GM19043 (cell line): ENCODE data around the gene ARHGAP4.
A peak's percentile ranks its signal among the peaks of the same experiment; 100 is the strongest.

ENCODE experiments used
- ATAC-seq: cut with Tn5 transposase; IDR thresholded peaks from one replicate; pipeline ENCODE4 v1.9.1; 2021; ENCODE audit warnings: low read depth; ENCODE audit not compliant: unreplicated experiment

ARHGAP4 gene

GRCh38 chrX:153909024-153909979 lies 16.8 kb downstream of the ARHGAP4 start:
- no peak for ATAC-seq

- no peak for ATAC-seq
Observed at GRCh38 chrX:153908219-153908860, 17.7 kb downstream of the ARHGAP4 start.

- ATAC-seq = no peak
Observed at GRCh38 chrX:153907456-153907855, 18.6 kb downstream of the ARHGAP4 start.

- ATAC-seq = no peak
Observed at GRCh38 chrX:153906126-153906917, 19.7 kb downstream of the ARHGAP4 start.

- no peak for ATAC-seq
Observed at GRCh38 chrX:153905481-153906095, 20.5 kb downstream of the ARHGAP4 start.

- ATAC-seq = no peak
Observed at GRCh38 chrX:153903991-153904957, 21.8 kb downstream of the ARHGAP4 start, which contains the start of gene AVPR2. TSS of gene AVPR2 (plus strand) at chrX:153904673. CDS start at chrX:153905146, 473 bp downstream.

GRCh38 chrX:153903238-153903980 lies 22.7 kb downstream of the ARHGAP4 start:
- no peak for ATAC-seq

GRCh38 chrX:153902385-153902784 lies 23.7 kb downstream of the ARHGAP4 start:
- no peak for ATAC-seq

GRCh38 chrX:153901753-153902140 lies 24.3 kb downstream of the ARHGAP4 start:
- ATAC-seq = no peak

GRCh38 chrX:153900831-153901752 lies 25.0 kb downstream of the ARHGAP4 start:
- peak; percentile 87 for ATAC-seq

GRCh38 chrX:153897899-153898298 lies 28.2 kb downstream of the ARHGAP4 start:
- ATAC-seq = no peak

- no peak for ATAC-seq
Observed at GRCh38 chrX:153889123-153889522, 36.9 kb downstream of the ARHGAP4 start.

- no peak for ATAC-seq
Observed at GRCh38 chrX:153888344-153888743, 37.7 kb downstream of the ARHGAP4 start.

- no peak for ATAC-seq
Observed at GRCh38 chrX:153887385-153887784, 38.7 kb downstream of the ARHGAP4 start.

- ATAC-seq = no peak
Observed at GRCh38 chrX:153886915-153887314, 39.1 kb downstream of the ARHGAP4 start.

GRCh38 chrX:153885968-153886903 lies 39.8 kb downstream of the ARHGAP4 start, which contains the start of gene L1CAM:
TSS of gene L1CAM (minus strand) at chrX:153886173. CDS start at chrX:153875836, 10,337 bp downstream.
- ATAC-seq = no peak
